ENCODE data around the gene GET4. TPM values are rescaled to one million over a fixed set of nuclear protein-coding genes. Genes with fewer than 3 reads are reported as not detected.

The GET4 gene
- total RNA-seq, 2 experiments from 2014 or later: 44.1 to 44.7 TPM

DNA sequence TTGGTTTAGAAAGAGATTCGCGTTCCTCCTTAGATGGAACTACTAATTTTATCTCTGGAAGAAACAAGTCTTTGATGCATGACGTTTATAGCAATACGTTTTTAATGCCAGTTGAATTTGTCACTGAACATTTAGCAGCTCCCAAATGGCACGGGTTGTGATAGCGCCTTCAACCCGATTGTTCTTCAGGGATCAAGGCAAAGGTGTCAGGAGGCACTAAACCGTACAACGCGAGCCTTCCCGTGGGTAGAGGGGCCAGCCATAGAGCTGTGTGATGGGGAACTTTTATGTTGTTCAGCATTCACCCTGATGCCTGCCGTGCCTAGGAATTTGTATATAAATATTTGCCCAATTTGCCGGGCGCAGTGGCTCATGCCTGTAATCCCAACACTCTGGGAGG lies 3.4 kb downstream of the GET4 start:
- Mint-ChIP-seq H3K9me3 (no peaks in the 10 kb centered on the region), H3K27me3 (no peaks in the 10 kb centered on the region), H3K4me1 (peaks cover 10% of the 10 kb centered on the region), H3K4me3 (no peak overlapping the region), H3K36me3 (peaks cover 2% of the 10 kb centered on the region), H3K27ac (no peak overlapping the region)
- POLR2A ChIA-PET: interaction anchor here (1.3 kb wide), 1 partner anchor 43 kb away, joined by 3 read pairs; no protein-coding TSS in a partner anchor
- ATAC-seq (ENCODE audit: low read depth) (no peak), DNase-seq (no peak)

DNA sequence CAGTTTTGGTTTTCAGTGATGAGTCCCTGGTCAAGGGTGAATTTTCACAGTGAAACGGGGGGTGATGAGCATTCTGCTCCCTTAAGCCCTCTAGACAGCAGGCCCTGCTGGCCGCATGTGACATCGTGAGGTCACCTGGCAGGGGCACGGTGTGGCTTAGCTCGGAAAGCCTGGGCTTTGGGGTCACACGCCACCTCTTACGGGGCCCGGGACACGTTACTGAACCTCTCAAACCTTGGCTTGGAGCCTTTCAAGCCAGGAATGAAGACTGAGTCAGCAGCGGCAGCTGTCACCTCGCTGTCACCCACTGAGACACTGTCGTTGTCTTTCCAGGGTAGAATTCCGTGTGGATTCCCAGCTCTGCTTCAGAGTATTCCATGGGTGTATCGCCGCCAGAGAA lies 4.1 kb downstream of the GET4 start:
- peaks cover 10% of the 10 kb centered on the region for H3K4me1 Mint-ChIP-seq
- POLR2A ChIA-PET: interaction anchor here (1.3 kb wide), 1 partner anchor 42 kb away, joined by 3 read pairs; no protein-coding TSS in a partner anchor
- H3K27me3 Mint-ChIP-seq: no peaks in the 10 kb centered on the region
- ATAC-seq (ENCODE audit: low read depth): no peak
- H3K36me3 Mint-ChIP-seq: peaks cover 2% of the 10 kb centered on the region
- no peak overlapping the region for H3K4me3 Mint-ChIP-seq
- H3K27ac Mint-ChIP-seq: no peak overlapping the region
- DNase-seq: no peak
- H3K9me3 Mint-ChIP-seq: no peaks in the 10 kb centered on the region

DNA sequence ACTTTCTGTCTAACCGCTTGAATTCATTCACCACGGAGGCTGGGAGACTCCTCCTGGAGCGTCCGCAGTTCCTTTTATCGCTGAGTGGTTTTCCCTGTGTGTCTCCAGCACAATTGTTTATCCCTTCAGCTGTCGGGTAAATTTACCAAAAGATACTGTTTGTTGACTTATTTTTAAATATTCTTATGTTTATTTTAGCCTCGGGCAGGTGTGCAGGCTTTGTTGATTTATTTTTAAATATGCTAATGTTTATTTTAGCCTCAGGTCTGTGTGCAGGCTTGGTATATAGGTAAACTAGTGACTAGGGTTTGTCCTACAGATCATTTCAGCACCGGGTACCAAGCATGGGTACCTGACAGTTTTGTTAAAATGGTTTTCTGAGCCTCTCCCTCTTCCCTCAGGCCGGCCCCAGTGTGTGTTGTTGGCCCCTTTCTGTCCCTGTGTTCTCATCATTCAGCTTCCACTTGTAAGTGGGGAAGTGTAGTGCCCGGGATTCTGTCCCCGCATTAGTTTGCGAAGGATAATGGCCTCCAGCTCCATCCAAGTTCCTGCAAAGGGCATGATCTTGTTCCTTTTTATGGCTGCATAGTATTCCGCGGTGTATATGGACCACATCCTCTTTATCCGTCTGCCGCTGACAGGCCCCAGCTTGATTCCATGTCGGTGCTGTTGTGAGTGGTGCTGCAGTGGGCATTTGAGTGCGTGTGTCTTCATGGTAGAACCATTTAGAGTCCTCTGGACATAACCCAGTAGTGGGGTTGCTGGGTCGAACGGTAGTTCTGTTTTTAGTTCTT lies 5.3 kb downstream of the GET4 start:
- no peaks in the 10 kb centered on the region for H3K9me3 Mint-ChIP-seq
- H3K4me3 Mint-ChIP-seq: no peak overlapping the region
- H3K27ac Mint-ChIP-seq: no peak overlapping the region
- peaks cover 2% of the 10 kb centered on the region for H3K36me3 Mint-ChIP-seq
- H3K27me3 Mint-ChIP-seq: no peaks in the 10 kb centered on the region
- DNase-seq (no peak), ATAC-seq (ENCODE audit: low read depth) (no peak)
- peaks cover 10% of the 10 kb centered on the region for H3K4me1 Mint-ChIP-seq
- POLR2A ChIA-PET: no interaction called here

DNA sequence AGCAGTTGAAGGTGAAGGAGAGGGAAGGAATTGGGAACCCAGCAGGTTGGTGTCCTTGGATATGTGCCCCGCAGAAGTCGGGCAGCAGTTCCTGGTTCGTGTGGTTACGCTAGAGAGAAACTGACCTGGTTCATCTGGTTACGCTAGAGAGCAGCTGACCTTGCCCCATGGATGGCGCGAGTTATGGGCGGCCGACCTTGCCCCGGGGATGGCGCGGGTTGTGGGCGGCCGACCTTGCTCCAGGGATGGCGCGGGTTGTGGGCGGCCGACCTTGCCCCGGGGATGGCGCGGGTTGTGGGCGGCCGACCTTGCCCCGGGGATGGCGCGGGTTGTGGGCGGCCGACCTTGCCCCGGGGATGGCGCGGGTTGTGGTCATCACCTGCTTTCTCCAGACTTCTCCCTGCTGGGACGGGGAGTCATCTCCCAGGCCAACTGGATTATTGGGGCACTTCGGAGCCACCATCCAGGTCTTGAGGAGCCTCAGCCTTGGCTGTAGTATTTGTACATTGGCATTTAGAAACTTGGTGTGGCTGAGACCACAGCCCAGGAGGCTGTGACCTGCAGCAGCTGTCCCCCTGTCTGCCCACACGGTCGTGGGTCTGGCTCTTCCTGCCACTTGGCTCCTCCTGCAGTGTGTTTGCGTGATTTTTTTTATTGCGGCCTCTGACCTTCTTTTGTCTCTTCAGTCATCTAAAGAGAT lies 6.1 kb downstream of the GET4 start:
- H3K36me3 Mint-ChIP-seq: no peaks in the 10 kb centered on the region
- peaks cover 10% of the 10 kb centered on the region for H3K4me1 Mint-ChIP-seq
- H3K4me3 Mint-ChIP-seq: no peak overlapping the region
- ATAC-seq (ENCODE audit: low read depth) (no peak), DNase-seq (no peak)
- no peaks in the 10 kb centered on the region for H3K27me3 Mint-ChIP-seq
- no peak overlapping the region for H3K27ac Mint-ChIP-seq
- H3K9me3 Mint-ChIP-seq: no peaks in the 10 kb centered on the region
- POLR2A ChIA-PET: no interaction called here

DNA sequence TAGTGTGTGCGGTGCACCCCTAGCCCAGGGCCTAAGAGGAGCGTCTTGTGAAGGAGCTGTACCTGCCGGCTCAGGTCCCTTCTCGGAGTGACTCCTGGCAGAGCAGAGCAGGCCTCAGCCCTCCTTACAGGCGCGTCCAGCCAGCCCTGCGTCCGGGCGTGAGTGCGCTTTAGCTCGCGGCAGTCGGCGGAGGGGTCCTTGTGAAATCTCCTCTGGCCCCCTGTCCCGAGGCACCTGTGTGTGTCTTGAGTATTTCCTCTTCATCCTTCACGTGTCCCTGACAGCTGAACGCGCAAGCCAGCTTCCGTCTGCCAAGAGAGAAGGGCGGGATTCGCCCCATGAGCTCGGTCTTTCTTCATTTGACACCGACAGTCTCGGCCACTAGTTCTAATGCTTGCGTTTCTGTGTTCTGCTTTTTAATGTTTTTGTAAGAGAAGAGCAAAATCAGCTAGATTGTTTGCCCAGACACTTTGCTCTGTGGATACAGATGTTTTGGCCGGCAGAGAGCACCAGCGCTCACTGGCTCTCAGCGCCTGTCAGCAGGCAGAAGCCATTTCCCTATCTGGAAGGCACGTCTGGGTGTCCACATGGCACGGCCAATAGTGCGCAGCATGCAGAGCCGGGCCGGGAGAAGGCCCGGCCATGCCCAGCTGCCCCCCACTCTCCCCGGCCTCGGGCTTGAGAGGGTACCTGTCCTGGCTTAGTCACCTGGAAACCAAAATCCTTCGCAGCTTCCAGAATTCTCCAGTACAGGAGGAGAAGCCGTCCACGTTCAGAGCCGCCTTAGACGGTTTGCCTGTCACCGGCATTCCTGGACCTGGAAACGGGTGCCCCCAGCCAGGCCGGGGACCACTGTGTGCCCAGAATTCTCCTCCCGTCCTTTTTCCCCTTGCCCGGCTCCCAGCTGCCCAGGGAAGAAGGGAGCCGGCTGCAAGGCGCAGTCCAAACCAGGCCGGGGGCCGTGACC lies 7.0 kb downstream of the GET4 start:
- no peaks in the 10 kb centered on the region for H3K36me3 Mint-ChIP-seq
- no peak for DNase-seq
- H3K9me3 Mint-ChIP-seq: no peaks in the 10 kb centered on the region
- peaks cover 7% of the 10 kb centered on the region for H3K4me1 Mint-ChIP-seq
- H3K4me3 Mint-ChIP-seq: no peak overlapping the region
- POLR2A ChIA-PET: no interaction called here
- no peak overlapping the region for H3K27ac Mint-ChIP-seq
- ATAC-seq (ENCODE audit: low read depth): no peak
- H3K27me3 Mint-ChIP-seq: no peaks in the 10 kb centered on the region

DNA sequence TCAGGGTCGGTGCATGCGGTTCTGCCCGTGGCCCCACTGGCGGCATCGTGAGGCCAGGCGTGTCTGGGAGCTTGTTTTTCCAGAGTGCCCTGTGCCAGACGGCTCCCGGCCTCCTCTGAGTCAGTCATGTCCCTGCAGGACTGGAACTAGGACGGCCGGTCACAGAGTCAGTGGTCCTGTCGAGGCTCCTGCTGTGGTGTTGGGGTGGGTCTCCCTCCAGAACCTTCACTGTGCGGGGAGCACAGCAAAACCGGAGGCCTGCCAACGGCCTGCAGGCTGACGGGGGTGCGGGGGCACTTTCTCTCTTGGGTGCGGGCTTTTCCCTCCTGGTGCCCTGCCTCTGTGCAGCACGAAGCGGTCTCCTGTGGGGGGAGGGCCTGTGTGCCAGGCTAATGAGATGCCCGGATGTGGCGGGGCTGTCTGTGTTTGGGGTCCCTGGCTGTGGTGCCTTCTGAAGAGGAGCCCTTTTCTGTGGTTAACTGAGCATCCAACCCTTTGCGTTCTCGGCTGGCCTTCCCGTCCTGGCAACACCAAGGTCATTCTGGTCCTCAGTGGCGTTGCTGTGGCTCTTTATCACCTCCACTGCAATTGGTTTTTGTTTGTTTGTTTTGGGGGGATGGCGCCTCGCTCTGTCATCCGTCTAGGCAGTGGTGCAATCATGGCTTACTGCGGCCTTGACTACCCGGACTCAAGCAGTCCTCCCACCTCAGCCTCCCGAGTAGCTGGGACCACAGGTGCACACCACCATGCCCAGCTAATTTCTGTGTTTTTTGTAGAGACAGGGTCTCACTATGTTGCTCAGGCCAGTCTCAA lies 8.0 kb downstream of the GET4 start:
- Mint-ChIP-seq H3K9me3 (no peaks in the 10 kb centered on the region), H3K4me3 (no peak overlapping the region), H3K36me3 (peaks cover 3% of the 10 kb centered on the region), H3K27me3 (no peaks in the 10 kb centered on the region), H3K27ac (no peak overlapping the region), H3K4me1 (peaks cover 3% of the 10 kb centered on the region)
- ATAC-seq (ENCODE audit: low read depth) (no peak), DNase-seq (no peak)
- POLR2A ChIA-PET: no interaction called here

DNA sequence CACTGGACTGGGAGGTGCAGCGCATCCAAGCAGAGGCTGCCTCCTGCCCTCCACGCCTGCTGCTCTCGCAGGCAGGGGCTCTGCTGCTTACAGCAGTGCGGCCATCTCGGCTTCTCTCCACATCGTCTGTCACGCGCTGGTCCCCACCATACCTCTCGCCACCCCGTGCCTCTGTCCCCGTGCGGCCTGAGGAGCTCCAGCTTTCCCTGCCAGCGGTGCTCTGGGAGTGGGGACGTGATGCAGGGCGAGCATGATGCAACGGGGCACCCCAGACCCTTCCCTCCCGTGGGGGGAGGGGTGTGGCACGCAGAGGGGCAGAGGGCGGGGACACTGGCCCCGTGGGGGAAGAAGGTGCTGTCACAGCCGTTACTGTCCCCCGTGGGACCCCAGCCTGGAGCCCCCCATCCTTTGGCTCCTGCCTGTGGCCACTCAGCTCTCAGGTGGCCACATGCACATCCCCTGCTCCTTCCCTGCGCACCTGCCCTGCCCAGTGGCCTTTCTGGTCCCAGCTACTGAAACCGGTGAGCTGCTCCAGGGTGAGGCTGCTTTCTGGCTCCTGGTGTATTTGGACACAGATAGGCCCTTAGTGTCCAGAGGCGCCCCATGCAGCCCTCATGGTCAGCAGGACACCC lies 9.0 kb downstream of the GET4 start:
- ATAC-seq (ENCODE audit: low read depth) (no peak), DNase-seq (no peak)
- POLR2A ChIA-PET: interaction anchor here (0.6 kb wide), 1 partner anchor 18 kb away, joined by 3 read pairs; no protein-coding TSS in a partner anchor
- Mint-ChIP-seq H3K27me3 (no peaks in the 10 kb centered on the region), H3K9me3 (no peaks in the 10 kb centered on the region), H3K4me3 (no peak overlapping the region), H3K4me1 (no peaks in the 10 kb centered on the region), H3K36me3 (peaks cover 3% of the 10 kb centered on the region), H3K27ac (no peak overlapping the region)

DNA sequence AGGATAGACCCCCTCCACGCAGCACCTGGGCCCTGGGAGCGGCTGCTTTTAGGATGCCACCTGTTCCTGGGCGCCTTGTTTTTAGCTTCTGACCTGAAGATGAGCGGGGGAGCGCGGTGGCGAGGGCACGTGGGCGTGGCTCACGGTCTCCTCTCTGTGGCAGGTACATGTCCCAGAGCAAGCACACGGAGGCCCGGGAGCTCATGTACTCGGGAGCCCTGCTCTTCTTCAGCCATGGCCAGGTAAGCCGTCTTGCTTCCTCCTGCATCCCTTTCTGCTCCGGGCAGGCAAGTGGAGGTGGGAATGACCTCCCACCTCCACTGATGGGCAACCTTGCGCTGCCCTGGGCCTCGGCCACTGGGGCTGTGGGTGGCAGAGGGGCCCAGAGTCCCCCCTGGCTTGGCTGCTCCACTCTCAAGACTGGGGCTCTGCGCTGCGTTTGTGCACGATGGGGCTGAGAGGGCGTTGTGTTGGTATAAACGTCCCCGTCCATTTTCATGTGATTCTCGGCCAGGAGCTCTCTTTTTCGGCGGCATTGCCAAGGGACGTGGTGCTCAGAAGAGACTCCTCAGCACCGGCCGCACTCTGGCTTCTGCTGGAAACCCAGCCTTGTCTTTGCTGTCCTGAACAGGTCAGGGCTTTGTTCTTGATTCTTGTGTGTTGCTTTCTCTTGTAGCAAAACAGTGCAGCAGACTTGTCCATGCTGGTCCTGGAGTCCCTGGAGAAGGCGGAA lies 9.7 kb downstream of the GET4 start:
- Mint-ChIP-seq H3K36me3 (peaks cover 3% of the 10 kb centered on the region), H3K9me3 (no peaks in the 10 kb centered on the region), H3K27me3 (no peaks in the 10 kb centered on the region), H3K4me1 (no peaks in the 10 kb centered on the region), H3K4me3 (no peak overlapping the region), H3K27ac (no peak overlapping the region)
- ATAC-seq (ENCODE audit: low read depth) (no peak), DNase-seq (no peak)
- POLR2A ChIA-PET: interaction anchor here (0.6 kb wide), 1 partner anchor 19 kb away, joined by 3 read pairs; no protein-coding TSS in a partner anchor

DNA sequence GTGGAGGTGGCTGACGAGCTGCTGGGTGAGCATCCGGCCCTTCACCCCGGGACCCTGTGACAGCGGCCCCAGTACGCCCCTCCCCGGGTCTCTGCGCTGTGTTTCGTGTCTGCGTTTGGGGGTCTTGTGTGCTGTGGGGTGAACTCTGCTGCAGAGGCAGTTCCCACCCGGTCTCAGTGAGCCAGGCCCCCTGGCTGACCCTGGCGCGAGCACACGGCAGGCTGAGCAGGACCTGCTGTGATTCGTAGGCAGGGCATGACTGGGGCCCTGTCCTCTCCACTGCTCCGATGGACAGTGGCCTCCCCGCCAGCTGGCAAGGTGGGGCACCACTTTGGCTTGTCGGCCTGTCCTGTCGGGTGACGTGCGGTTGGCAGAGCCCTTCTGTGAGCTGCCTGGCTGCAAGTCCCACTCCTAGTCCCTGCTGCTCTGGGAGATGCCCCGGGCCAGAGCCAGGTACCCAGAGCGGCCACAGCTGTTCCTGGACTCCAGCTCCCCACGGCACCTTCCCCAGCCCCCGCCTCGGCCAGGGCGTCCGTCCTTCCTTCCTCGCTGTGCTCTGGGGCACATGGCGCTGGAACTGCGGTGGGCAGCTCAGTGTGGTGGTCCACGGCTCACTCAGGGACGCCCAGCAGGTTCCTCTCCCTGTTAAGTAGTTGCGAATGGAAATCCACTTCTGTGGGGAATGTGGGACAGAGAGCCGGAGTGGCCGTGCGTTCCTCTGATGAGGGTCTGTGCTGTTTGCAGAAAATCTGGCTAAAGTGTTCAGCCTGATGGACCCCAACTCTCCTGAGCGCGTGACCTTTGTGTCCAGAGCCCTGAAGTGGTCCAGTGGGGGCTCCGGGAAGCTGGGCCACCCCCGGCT lies 10.5 kb downstream of the GET4 start:
- H3K4me1 Mint-ChIP-seq: no peaks in the 10 kb centered on the region
- H3K36me3 Mint-ChIP-seq: peaks cover 3% of the 10 kb centered on the region
- H3K4me3 Mint-ChIP-seq: no peak overlapping the region

DNA sequence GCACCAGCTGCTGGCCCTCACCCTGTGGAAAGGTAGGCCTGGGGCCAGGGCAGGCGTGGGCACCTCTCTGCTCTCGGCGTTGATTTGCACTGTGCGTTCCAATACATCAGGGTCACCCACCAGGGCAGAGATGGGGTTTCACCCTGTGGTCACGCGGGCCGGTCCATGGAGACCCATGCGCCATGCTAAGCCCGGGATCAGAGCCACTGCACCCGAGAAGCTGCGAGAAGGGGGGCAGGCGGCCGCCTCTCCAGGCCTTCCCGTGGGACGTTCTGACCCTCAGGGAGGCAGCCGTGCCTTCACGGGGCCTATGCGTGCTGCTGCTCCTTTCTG lies 11.1 kb downstream of the GET4 start:
- POLR2A ChIA-PET: no interaction called here
- H3K4me1 Mint-ChIP-seq: no peaks in the 10 kb centered on the region
- ATAC-seq (ENCODE audit: low read depth): no peak
- H3K27ac Mint-ChIP-seq: no peak overlapping the region
- H3K4me3 Mint-ChIP-seq: no peak overlapping the region
- no peak for DNase-seq
- peaks cover 6% of the 10 kb centered on the region for H3K36me3 Mint-ChIP-seq
- H3K27me3 Mint-ChIP-seq: no peaks in the 10 kb centered on the region
- H3K9me3 Mint-ChIP-seq: no peaks in the 10 kb centered on the region

More for the DNA sequence above, 10.5 kb downstream of the GET4 start:
- POLR2A ChIA-PET: no interaction called here
- ATAC-seq (ENCODE audit: low read depth) (no peak), DNase-seq (no peak)
- Mint-ChIP-seq H3K9me3 (no peaks in the 10 kb centered on the region), H3K27ac (no peak overlapping the region), H3K27me3 (no peaks in the 10 kb centered on the region)

Measured in activated naive CD8-positive, alpha-beta T cell treated with anti-CD3 and anti-CD28 coated beads, Interleukin-2, amount 10 ng/mL, durations not matched to agents 7 days and 5 days (primary cell).